ENCODE data around the gene G2E3. TPM values are rescaled to one million over a fixed set of nuclear protein-coding genes. Genes with fewer than 3 reads are reported as not detected.

The G2E3 gene
- polyA plus RNA-seq, 1 experiment, result 7.5 TPM

GRCh38 chr14:30587141-30587540 is 28.2 kb downstream of the G2E3 start:
- H3K4me3 ChIP-seq (ENCODE audit: low read depth, low read length), result no peak overlapping the region
- H3K36me3 ChIP-seq (ENCODE audit: control insufficient read depth, insufficient read depth, low read length), result no peaks in the 10 kb centered on the region
- no peaks in the 10 kb centered on the region for H3K27me3 ChIP-seq (ENCODE audit: control insufficient read depth, insufficient read depth, low read length)
- DNase-seq (ENCODE audit: low read depth), result no peak
- TF ChIP-seq CTCF (IDR thresholded peaks at IDR 0.05; ENCODE audit: insufficient read depth, low read depth, low read length), result no peak
- ChIA-PET CTCF (no interaction called here), POLR2A (no interaction called here)

- Histone ChIP-seq H3K27me3 (ENCODE audit: control insufficient read depth, insufficient read depth, low read length) (no peaks in the 10 kb centered on the region), H3K4me3 (ENCODE audit: low read depth, low read length) (no peak overlapping the region), H3K36me3 (ENCODE audit: control insufficient read depth, insufficient read depth, low read length) (no peaks in the 10 kb centered on the region)
- TF ChIP-seq CTCF (IDR thresholded peaks at IDR 0.05; ENCODE audit: insufficient read depth, low read depth, low read length), result no peak
- ChIA-PET CTCF (no interaction called here), POLR2A (no interaction called here)
- no peak for DNase-seq (ENCODE audit: low read depth)
Measured at GRCh38 chr14:30588873-30589272, 29.9 kb downstream of the G2E3 start.

GRCh38 chr14:30596935-30597334 is 38.0 kb downstream of the G2E3 start:
- H3K27me3 ChIP-seq (ENCODE audit: control insufficient read depth, insufficient read depth, low read length), result no peaks in the 10 kb centered on the region
- POLR2A ChIA-PET, result interaction anchor here (0.6 kb wide), 1 partner anchor 12 kb away, joined by 3 read pairs; no protein-coding TSS in a partner anchor
- CTCF ChIA-PET, result no interaction called here
- H3K4me3 ChIP-seq (ENCODE audit: low read depth, low read length), result no peak overlapping the region
- H3K36me3 ChIP-seq (ENCODE audit: control insufficient read depth, insufficient read depth, low read length), result peaks cover 2% of the 10 kb centered on the region
- DNase-seq (ENCODE audit: low read depth), result no peak
- TF ChIP-seq CTCF (IDR thresholded peaks at IDR 0.05; ENCODE audit: insufficient read depth, low read depth, low read length), result no peak

- ChIA-PET CTCF (no interaction called here), POLR2A (no interaction called here)
- H3K27me3 ChIP-seq (ENCODE audit: control insufficient read depth, insufficient read depth, low read length), result no peaks in the 10 kb centered on the region
- peaks cover 2% of the 10 kb centered on the region for H3K36me3 ChIP-seq (ENCODE audit: control insufficient read depth, insufficient read depth, low read length)
- no peak for DNase-seq (ENCODE audit: low read depth)
- no peak for TF ChIP-seq CTCF (IDR thresholded peaks at IDR 0.05; ENCODE audit: insufficient read depth, low read depth, low read length)
- H3K4me3 ChIP-seq (ENCODE audit: low read depth, low read length), result no peak overlapping the region
Measured at GRCh38 chr14:30597504-30597903, 38.5 kb downstream of the G2E3 start.

GRCh38 chr14:30600922-30601918 is 42.3 kb downstream of the G2E3 start:
- Histone ChIP-seq H3K27me3 (ENCODE audit: control insufficient read depth, insufficient read depth, low read length) (no peaks in the 10 kb centered on the region), H3K4me3 (ENCODE audit: low read depth, low read length) (no peak overlapping the region), H3K36me3 (ENCODE audit: control insufficient read depth, insufficient read depth, low read length) (peaks cover 5% of the 10 kb centered on the region)
- DNase-seq (ENCODE audit: low read depth), result no peak
- ChIA-PET CTCF (interaction anchor here (0.9 kb wide), 1 partner anchor 8 kb away, joined by 4 read pairs; no protein-coding TSS in a partner anchor), POLR2A (no interaction called here)
- no peak for TF ChIP-seq CTCF (IDR thresholded peaks at IDR 0.05; ENCODE audit: insufficient read depth, low read depth, low read length)

Measured in BJ (cell line).